Measurements from ENCODE around the gene FBXL17. TPM values are rescaled to one million over a fixed set of nuclear protein-coding genes. Genes with fewer than 3 reads are reported as not detected.

The FBXL17 gene
- total RNA-seq, 4 donors from 2014 or later, result 16.1 to 31.8 (median 18.8) TPM

DNA sequence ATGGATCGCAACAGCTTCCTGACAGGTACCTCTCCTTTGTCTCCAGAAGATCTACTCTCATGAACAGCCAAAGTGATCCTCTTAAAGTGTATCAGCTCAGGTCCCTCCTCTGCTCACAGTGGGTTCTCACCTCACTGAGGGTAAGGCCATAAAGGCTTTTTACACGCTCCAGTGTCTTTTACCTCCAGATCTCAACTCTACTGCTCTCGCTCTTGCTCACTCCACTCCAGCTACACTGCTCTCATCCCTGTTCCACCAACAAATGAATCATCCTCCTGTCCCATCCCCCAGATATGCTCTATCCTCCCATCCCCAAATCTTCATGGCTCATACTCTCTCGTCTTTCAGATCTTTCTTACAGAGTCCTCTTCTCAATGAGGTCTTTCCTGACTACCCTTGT lies 462.5 kb downstream of the FBXL17 start:
- no peak overlapping the region for H3K4me3 ChIP-seq (ENCODE audit: low read depth, poor library complexity, severe bottlenecking)
- intact Hi-C loops (cut with DNase I; ENCODE audit: low total_unique reads), result no loop called here
- no peak for DNase-seq (ENCODE audit: low spot score in 2 of 2)
- WGBS, 2 donors, result 95 to 97% methylated on average over 4 of the region's 4 CpGs
- no peak for TF ChIP-seq POLR2A (IDR thresholded peaks at IDR 0.05)
- no peak for TF ChIP-seq CTCF (IDR thresholded peaks at IDR 0.05)

GRCh38 chr5:107917983-107918382 lies 463.9 kb downstream of the FBXL17 start:
- intact Hi-C loops (cut with DNase I; ENCODE audit: low total_unique reads), result no loop called here
- WGBS, 2 donors, result 67 to 79% methylated on average over 3 of the region's 3 CpGs
- no peak for TF ChIP-seq CTCF (IDR thresholded peaks at IDR 0.05)
- DNase-seq (ENCODE audit: low spot score in 2 of 2), result no peak
- no peak overlapping the region for H3K4me3 ChIP-seq (ENCODE audit: low read depth, poor library complexity, severe bottlenecking)

- no peak for TF ChIP-seq POLR2A (IDR thresholded peaks at IDR 0.05)
- no peak for TF ChIP-seq CTCF (IDR thresholded peaks at IDR 0.05)
- WGBS, 2 donors, result 81 to 83% methylated on average over 6 of the region's 6 CpGs
- no peak overlapping the region for H3K4me3 ChIP-seq (ENCODE audit: low read depth, poor library complexity, severe bottlenecking)
- intact Hi-C loops (cut with DNase I; ENCODE audit: low total_unique reads), result no loop called here
- no peak for DNase-seq (ENCODE audit: low spot score in 2 of 2)
Measured at GRCh38 chr5:107916731-107917725, 464.9 kb downstream of the FBXL17 start.

DNA sequence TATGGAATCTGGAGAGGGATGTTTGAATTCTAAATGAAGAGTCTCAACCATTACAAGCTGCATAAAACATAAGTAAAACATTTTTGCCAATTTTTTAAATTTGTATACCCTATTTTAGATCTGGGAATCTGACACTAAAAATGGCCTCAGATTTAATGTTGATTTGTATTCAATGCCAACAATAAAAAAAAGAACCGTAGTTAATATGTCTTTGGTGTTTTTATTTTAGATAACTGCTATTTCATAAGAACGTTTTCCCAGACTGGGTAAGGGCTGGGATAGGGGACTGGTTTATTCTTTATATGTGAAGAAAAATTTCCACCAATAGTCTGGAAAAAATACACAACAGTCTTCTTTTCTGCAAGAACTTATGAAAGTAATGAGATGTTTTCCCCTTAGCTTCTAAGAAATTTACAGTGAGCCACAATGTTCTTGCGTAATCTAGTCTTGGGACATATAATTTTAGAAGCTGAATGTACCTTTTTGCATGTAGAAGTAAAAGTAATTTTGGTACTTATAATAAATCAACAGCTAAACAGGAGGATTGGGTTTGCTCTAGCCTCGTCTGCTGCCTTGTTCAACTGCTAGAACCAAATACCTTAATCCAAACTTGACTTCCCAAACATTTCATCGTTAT lies 466.6 kb downstream of the FBXL17 start:
- intact Hi-C loops (cut with DNase I; ENCODE audit: low total_unique reads), result no loop called here
- no peak overlapping the region for H3K4me3 ChIP-seq (ENCODE audit: low read depth, poor library complexity, severe bottlenecking)
- no peak for DNase-seq (ENCODE audit: low spot score in 2 of 2)
- TF ChIP-seq CTCF (IDR thresholded peaks at IDR 0.05), result no peak
- TF ChIP-seq POLR2A (IDR thresholded peaks at IDR 0.05), result no peak
- 74 to 83% methylated on average over 5 of the region's 5 CpGs for WGBS, 2 donors

- intact Hi-C loops (cut with DNase I; ENCODE audit: low total_unique reads), result no loop called here
- no peak for DNase-seq (ENCODE audit: low spot score in 2 of 2)
- WGBS, 2 donors, result 90 to 95% methylated on average over 3 of the region's 3 CpGs
- H3K4me3 ChIP-seq (ENCODE audit: low read depth, poor library complexity, severe bottlenecking), result no peak overlapping the region
- no peak for TF ChIP-seq POLR2A (IDR thresholded peaks at IDR 0.05)
- TF ChIP-seq CTCF (IDR thresholded peaks at IDR 0.05), result no peak
Measured at GRCh38 chr5:107913494-107913893, 468.4 kb downstream of the FBXL17 start.
